GM12864 (cell line): ENCODE data around the gene VPS52.

Experiments used
- DNase-seq: peaks from one replicate; pipeline ENCODE4 v3.0.0-alpha.2; 2011; ENCODE audit warnings: low read depth
- H3K4me3 ChIP-seq: 2 replicates; pipeline ENCODE4 v1.5.1; 2011; ENCODE audit warnings: mild to moderate bottlenecking, low read depth, low read length, control low read depth
- TF ChIP-seq, protein P1 (sequence below): IDR thresholded peaks from 2 replicates; pipeline ENCODE4 v1.5.1; 2011; ENCODE audit warnings: low read depth, mild to moderate bottlenecking, moderate library complexity, low read length, control low read depth, inconsistent platforms; ENCODE audit errors: missing control alignments

The VPS52 gene

DNA sequence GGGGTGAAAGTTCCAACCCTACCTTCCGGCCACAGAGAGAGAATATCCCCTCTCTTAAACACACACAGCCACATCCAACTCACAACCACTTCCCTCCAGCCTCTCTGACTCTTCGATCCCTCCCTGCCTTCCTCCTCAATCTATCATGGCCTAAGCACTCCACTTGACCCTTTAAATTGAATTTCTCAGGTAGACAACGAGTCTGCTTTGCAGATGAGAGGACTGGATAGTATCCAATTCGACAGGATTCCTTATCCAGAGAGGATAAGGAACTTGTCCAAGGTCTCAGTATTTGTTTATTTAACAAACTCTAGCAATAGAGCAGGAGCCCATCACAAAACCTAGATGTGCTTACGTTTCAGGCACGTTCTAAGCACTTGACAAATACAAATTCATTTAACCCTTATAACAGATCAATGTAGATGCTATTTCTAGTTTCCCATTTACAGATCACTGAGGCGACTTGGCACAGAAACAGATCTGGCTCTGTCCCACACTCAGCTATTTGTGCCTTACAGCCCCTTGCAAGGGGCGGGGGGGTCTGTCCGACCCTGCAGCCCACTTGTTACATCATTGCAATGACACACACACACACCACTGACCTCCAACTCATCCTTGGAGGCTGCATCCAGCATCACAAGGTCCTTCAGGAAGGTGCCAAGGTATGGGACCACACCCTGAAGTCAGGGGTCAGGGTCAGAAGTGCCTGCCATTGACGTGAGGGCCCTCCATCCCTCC, 22.6 kb upstream of the VPS52 start:
- no peak overlapping the region for H3K4me3 ChIP-seq
- DNase-seq = no peak
- TF ChIP-seq, protein P1, sequence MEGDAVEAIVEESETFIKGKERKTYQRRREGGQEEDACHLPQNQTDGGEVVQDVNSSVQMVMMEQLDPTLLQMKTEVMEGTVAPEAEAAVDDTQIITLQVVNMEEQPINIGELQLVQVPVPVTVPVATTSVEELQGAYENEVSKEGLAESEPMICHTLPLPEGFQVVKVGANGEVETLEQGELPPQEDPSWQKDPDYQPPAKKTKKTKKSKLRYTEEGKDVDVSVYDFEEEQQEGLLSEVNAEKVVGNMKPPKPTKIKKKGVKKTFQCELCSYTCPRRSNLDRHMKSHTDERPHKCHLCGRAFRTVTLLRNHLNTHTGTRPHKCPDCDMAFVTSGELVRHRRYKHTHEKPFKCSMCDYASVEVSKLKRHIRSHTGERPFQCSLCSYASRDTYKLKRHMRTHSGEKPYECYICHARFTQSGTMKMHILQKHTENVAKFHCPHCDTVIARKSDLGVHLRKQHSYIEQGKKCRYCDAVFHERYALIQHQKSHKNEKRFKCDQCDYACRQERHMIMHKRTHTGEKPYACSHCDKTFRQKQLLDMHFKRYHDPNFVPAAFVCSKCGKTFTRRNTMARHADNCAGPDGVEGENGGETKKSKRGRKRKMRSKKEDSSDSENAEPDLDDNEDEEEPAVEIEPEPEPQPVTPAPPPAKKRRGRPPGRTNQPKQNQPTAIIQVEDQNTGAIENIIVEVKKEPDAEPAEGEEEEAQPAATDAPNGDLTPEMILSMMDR = no peak

DNA sequence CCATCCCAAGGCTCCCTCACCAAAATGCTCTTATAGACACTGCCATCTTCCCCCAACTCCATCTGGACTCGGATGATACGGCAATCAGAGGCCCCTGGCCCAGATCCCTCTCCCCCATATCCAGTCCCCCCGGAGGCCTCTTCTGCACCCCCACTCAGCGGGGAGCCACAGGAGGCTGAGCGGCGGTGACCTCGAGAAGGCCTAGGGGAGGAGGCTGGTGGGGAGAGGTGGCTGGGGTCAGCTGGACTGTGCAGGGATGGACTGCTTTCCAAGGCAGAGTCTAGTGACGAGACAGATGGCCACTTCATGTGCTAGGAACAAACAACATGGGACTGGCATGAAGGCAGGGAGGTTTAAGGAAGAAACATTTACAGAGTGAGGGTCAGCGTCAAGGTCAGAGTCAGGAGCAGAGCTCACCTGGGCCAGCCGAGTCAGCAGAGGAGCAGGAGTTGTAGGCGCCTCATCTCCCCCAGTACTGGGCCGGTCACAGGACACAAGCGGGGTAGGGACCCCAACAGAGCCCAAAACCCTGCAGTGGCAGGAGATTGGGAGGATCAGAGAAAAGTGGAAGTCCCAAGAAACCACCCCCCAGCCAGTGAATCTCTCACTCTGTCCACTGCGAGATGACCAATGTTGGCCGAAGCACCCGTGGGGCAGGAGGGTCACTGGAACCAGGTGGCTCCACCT, 21.5 kb upstream of the VPS52 start:
- TF ChIP-seq, protein P1 = no peak
- DNase-seq = no peak
- no peak overlapping the region for H3K4me3 ChIP-seq

DNA sequence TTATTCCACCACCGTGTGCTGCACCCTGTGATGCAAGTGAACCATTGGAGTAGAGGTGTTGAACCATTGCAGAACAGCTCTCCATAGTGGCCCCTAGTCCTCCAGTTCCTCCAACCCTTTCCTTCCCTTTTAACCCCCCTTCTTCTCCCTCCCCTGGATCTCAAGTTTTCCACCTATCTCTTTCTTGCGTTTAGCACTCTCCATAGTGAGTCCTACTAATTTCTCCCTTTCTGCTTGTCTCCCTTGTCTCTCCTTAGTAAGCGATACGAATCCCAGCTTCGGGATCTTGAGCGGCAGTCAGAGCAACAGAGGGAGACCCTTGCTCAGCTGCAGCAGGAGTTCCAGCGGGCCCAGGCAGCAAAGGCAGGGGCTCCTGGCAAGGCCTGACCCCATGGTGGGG, 18.8 kb upstream of the VPS52 start:
- DNase-seq = no peak
- TF ChIP-seq, protein P1 = no peak
- peak overlapping the region; percentile 76 for H3K4me3 ChIP-seq

DNA sequence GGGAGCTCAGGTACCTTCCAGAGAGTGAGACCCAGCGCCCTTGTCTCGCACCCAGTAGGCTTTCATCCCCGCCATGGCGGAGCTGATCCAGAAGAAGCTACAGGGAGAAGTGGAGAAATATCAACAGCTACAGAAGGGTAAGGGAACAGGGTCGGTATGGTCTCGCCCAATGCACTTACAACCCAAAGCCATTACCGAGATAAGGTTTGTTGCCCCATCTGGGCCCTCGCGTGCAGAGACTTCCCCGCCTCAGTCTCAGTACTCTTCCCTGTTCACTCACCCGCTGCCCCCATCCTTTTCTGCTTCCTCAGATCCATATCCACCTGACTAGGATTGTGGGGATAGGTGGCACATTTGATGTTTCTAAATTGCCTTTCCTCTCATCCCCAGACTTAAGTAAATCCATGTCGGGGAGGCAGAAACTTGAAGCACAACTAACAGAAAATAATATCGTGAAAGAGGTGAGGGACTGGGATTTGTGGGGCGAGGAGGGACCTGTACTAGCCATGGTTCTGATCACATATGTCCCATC, 18.2 kb upstream of the VPS52 start:
- TF ChIP-seq, protein P1 = no peak
- peak overlapping the region; percentile 76 for H3K4me3 ChIP-seq
- no peak for DNase-seq

DNA sequence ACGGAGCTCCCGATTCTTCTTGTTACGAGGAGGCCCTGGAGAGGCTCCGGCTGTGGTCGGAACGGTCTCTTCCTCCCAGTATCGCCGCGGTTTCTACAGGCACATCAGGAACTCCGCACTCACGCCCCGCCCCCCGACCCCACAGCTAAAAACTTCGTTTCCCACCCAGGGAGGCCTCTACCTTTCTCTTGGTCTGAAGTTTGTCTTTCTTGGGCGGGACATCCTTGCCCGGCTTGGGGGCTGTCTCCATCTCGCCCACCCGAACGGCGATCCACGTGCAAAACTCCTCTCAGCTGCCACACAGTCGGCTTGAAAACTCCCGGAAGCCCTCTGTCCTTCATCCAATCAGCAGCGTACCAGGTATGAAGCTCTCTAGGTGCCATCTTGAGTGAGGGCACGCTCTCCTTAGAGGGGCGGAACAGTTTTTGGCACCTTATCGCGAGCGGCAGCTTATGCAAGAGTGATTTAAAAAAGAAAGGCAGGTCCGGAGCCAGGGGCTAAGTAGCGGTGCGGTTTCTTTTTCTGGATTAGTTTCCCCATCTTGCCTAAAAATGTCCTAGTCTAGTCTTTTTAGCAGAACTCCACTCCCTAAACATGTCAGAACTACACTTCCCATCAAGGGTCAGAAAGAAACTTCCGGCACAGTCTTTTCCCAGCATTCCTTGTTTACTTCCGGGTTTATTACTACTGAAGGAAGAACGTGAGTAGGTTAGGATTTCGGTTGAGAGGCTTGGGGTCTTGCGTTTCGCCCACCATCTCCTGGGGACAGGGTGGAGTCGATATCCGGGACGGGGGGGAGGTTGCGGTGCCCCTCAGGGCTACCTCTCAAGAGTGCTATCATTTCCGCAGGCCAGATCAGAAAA, 17.5 kb upstream of the VPS52 start, which contains the start of the genes PFDN6 and WDR46:
PFDN6 (plus strand) TSS at position 681 of the 863 bp plus-strand sequence. CDS start 256 bp downstream, outside the sequence.
WDR46 (minus strand) TSS at position 319 of the 863 bp plus-strand sequence; CDS start at position 250, 69 bp downstream.
- H3K4me3 ChIP-seq = peak within 1 kb of the TSS; percentile 76
- peak; percentile 82 for DNase-seq
- TF ChIP-seq, protein P1 = no peak

DNA sequence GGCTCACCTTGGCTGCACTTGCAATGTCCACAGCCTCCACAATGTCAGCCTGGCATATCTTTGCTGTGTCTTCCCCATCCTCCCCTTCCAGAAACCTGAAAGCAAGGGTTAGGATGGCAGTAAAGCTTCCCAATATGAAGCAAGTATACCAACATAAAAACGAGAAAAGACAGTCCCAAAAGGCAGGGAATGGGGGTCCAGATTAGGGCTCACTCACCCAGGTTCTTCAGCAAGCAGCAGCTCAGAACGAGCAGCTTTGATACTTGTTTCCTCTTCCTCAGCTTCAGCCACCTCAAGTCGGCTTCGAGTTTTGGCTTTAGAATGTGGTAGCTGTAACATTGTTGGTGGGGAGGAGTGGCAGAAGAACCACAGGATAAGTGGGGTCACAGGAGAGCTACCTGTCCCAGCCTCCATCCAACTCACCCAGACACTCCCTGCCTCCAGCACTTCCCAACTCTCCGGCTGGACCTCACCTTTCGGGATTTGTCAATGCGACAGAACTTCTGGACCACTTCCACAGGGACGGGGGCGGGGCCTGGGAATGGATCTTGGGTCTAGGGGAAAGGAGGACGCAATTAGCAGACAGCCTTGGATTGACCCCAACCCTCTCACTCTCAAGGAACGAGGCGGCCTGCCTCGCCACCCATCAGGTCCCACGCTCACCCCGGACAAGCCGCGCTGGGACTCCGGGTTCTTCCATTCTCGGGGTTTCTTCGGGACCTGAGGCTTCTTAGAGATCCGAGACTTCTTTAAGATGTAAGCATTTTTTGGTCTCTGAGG, 16.7 kb upstream of the VPS52 start:
- TF ChIP-seq, protein P1 = no peak
- H3K4me3 ChIP-seq = peak overlapping the region; percentile 76
- DNase-seq = no peak
